ENCODE measurements around the gene GLP1R.

GRCh38 chr6:39037707-39038106, 10.9 kb upstream of the GLP1R start:
- TF ChIP-seq, protein P1, sequence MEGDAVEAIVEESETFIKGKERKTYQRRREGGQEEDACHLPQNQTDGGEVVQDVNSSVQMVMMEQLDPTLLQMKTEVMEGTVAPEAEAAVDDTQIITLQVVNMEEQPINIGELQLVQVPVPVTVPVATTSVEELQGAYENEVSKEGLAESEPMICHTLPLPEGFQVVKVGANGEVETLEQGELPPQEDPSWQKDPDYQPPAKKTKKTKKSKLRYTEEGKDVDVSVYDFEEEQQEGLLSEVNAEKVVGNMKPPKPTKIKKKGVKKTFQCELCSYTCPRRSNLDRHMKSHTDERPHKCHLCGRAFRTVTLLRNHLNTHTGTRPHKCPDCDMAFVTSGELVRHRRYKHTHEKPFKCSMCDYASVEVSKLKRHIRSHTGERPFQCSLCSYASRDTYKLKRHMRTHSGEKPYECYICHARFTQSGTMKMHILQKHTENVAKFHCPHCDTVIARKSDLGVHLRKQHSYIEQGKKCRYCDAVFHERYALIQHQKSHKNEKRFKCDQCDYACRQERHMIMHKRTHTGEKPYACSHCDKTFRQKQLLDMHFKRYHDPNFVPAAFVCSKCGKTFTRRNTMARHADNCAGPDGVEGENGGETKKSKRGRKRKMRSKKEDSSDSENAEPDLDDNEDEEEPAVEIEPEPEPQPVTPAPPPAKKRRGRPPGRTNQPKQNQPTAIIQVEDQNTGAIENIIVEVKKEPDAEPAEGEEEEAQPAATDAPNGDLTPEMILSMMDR (IDR thresholded peaks at IDR 0.05) = no peak
- TF ChIP-seq ZNF219 (CRISPR knock-in tag; IDR thresholded peaks at IDR 0.05; ENCODE audit: borderline replicate concordance) = no peak
- TF ChIP-seq, protein P2, sequence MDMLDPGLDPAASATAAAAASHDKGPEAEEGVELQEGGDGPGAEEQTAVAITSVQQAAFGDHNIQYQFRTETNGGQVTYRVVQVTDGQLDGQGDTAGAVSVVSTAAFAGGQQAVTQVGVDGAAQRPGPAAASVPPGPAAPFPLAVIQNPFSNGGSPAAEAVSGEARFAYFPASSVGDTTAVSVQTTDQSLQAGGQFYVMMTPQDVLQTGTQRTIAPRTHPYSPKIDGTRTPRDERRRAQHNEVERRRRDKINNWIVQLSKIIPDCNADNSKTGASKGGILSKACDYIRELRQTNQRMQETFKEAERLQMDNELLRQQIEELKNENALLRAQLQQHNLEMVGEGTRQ (CRISPR knock-in tag; IDR thresholded peaks at IDR 0.05) = no peak
- TF ChIP-seq ATF3 (CRISPR knock-in tag; conservative IDR thresholded peaks at IDR 0.05) = no peak
- no peak for TF ChIP-seq PREB (CRISPR knock-in tag; IDR thresholded peaks at IDR 0.05; ENCODE audit: borderline replicate concordance)
- TF ChIP-seq HMGXB4 (CRISPR knock-in tag; IDR thresholded peaks at IDR 0.05) = no peak
- TF ChIP-seq ETV6 (CRISPR knock-in tag; IDR thresholded peaks at IDR 0.05) = no peak
- TF ChIP-seq KAT7 (CRISPR knock-in tag; IDR thresholded peaks at IDR 0.05; ENCODE audit: borderline replicate concordance) = no peak
- TF ChIP-seq ELF4 (CRISPR knock-in tag; IDR thresholded peaks at IDR 0.05; ENCODE audit: low read depth) = no peak
- TF ChIP-seq ZNF121 (CRISPR knock-in tag; IDR thresholded peaks at IDR 0.05) = no peak
- TF ChIP-seq ZBTB43 (CRISPR knock-in tag; IDR thresholded peaks at IDR 0.05) = no peak
- TF ChIP-seq ZNF317 (CRISPR knock-in tag; IDR thresholded peaks at IDR 0.05; ENCODE audit: borderline replicate concordance, low read depth) = no peak

All from WTC11 (cell line).